Hepatocyte (in vitro differentiated cells): ENCODE data around the gene CMSS1. TPM values are rescaled to one million over a fixed set of nuclear protein-coding genes. Genes with fewer than 3 reads are reported as not detected.

Experiments used
- DNase-seq: peaks from one replicate; pipeline ENCODE4 v3.0.0-alpha.2; 2016; ENCODE audit warnings: low spot score
- H2AFZ ChIP-seq: fragments of 200-600 bp; sonication (generic); 2 replicates; pipeline ENCODE4 v1.6.0; 2016; ENCODE audit warnings: antibody characterized with exemption, mild to moderate bottlenecking
- H3K27ac ChIP-seq: fragments of 200-600 bp; sonication (generic); 2 replicates; pipeline ENCODE4 v1.5.1; 2016; ENCODE audit warnings: mild to moderate bottlenecking
- H3K27me3 ChIP-seq: fragments of 200-600 bp; sonication (generic); 2 replicates; pipeline ENCODE4 v1.6.1; 2016
- H3K36me3 ChIP-seq: fragments of 200-600 bp; sonication (generic); replicated peaks from 2 replicates; pipeline ENCODE4 v1.5.1; 2016; ENCODE audit warnings: low read depth; ENCODE audit not compliant: insufficient read depth
- H3K4me1 ChIP-seq: fragments of 200-600 bp; sonication (generic); 2 replicates; pipeline ENCODE4 v1.5.1; 2016; ENCODE audit warnings: mild to moderate bottlenecking, moderate library complexity; ENCODE audit not compliant: insufficient read depth
- H3K4me2 ChIP-seq: fragments of 200-600 bp; sonication (generic); 2 replicates; pipeline ENCODE4 v1.6.0; 2016
- H3K4me3 ChIP-seq: fragments of 200-600 bp; sonication (generic); 2 replicates; pipeline ENCODE4 v1.5.1; 2016; ENCODE audit warnings: mild to moderate bottlenecking
- H3K79me2 ChIP-seq: fragments of 200-600 bp; sonication (generic); 2 replicates; pipeline ENCODE4 v1.6.0; 2017; ENCODE audit warnings: mild to moderate bottlenecking
- H3K9me2 ChIP-seq: fragments of 200-600 bp; sonication (generic); replicated peaks from 2 replicates; pipeline ENCODE4 v1.6.0; 2017; ENCODE audit warnings: mild to moderate bottlenecking; ENCODE audit not compliant: insufficient read depth
- H3K9me3 ChIP-seq: fragments of 200-600 bp; sonication (generic); 2 replicates; pipeline ENCODE4 v1.5.1; 2016; ENCODE audit warnings: low read depth, mild to moderate bottlenecking
- H4K20me1 ChIP-seq: fragments of 200-600 bp; sonication (generic); 2 replicates; pipeline ENCODE4 v1.6.0; 2016; ENCODE audit warnings: mild to moderate bottlenecking; ENCODE audit not compliant: insufficient read depth, poor library complexity, severe bottlenecking
- EZH2 ChIP-seq: fragments of 200-600 bp; sonication (generic); IDR thresholded peaks from 2 replicates; pipeline ENCODE4 v1.6.1; 2016; ENCODE audit warnings: antibody characterized with exemption, mild to moderate bottlenecking, borderline replicate concordance
- EZH2phosphoT487 ChIP-seq: fragments of 200-600 bp; sonication (generic); IDR thresholded peaks from one replicate; pipeline ENCODE4 v1.6.1; 2018; ENCODE audit warnings: antibody characterized with exemption, mild to moderate bottlenecking, low read depth, moderate library complexity; ENCODE audit not compliant: unreplicated experiment, severe bottlenecking
- WGBS: methylation state at CpG from one replicate; pipeline ENCODE4 v1.1.6; 2016; ENCODE audit warnings: low lambda C conversion rate; ENCODE audit errors: missing lambda C conversion rate; 5-methylcytosine and 5-hydroxymethylcytosine counted together
- polyA plus RNA-seq: library from polyadenylated mRNA; unstranded; fragments of >200 nt; fragmentation: Nextera tagmentation; extraction: Ambion mirVana; gene quantifications from 2 replicates; pipeline ENCODE4 v1.2.1, GENCODE V29; 2016
- total RNA-seq: library from RNA; depleted of rRNA; stranded (reverse); fragments of >200 nt; gene quantifications from 2 replicates; pipeline ENCODE4 v1.2.3, GENCODE V29; 2014
- TF ChIP-seq, protein P1 (sequence below): fragments of 200-600 bp; sonication (generic); IDR thresholded peaks from 2 replicates; pipeline ENCODE4 v1.5.1; 2016; ENCODE audit warnings: antibody characterized with exemption, mild to moderate bottlenecking; ENCODE audit not compliant: poor library complexity

CMSS1 gene
- total and polyA plus RNA-seq, 2 experiments from 2014 or later: 11.8 to 17.0 TPM

DNA sequence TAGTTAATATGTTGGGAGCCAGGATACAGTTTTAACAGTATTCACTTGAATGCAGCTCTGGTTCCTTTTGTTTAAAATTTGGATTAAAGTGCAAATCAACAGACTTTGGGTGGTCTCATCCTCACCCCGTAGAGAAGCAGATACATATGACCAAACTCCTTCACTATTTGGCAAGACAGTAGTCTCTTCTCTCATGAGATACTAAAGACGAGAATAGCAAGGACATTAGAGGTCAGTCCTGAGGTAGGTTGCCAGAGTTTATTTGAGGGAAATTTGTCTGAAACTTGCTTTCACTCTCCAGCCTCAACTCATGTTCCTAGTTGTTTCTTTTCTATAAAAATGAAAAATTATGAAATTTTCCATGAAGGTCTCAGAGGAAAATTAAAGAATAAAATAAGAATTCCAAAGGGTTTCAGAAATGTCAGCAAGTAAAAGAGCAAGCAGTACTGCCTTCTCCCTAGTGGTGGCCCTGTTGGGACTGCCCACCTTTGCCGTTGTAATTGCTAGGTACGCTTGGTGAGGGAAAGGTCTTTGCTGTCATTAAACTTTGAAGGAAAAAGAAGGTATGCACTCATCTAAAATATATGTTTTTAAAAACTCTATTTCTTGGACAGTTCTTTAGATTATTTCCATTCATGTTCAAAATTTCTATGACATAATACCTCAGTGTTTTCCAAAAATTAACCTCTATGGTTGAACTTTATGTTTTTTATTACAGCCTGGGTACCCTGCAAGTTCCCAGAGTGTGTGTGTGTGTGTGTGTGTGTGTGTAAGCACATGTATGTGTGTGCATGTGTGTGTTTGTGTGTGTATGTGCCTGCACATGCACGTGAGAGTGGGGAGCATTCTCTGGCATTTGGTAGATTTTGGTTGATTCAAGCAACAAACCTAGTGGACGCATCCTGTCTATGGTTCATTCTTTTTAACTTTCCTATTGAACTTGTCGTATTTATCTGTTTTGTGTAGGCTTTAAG lies 111.4 kb downstream of the CMSS1 start:
- Histone ChIP-seq H3K4me2 (no peak overlapping the region), H3K9me3 (no peaks in the 10 kb centered on the region), H2AFZ (no peak overlapping the region), H3K4me3 (no peak overlapping the region), H4K20me1 (no peaks in the 10 kb centered on the region), H3K9me2 (no peaks in the 10 kb centered on the region), H3K36me3 (no peaks in the 10 kb centered on the region), H3K79me2 (no peaks in the 10 kb centered on the region), H3K27me3 (no peaks in the 10 kb centered on the region), H3K27ac (peak overlapping the region; percentile 64), H3K4me1 (peaks cover 32% of the 10 kb centered on the region)
- TF ChIP-seq EZH2phosphoT487 (no peak), EZH2 (no peak)
- TF ChIP-seq, protein P1, sequence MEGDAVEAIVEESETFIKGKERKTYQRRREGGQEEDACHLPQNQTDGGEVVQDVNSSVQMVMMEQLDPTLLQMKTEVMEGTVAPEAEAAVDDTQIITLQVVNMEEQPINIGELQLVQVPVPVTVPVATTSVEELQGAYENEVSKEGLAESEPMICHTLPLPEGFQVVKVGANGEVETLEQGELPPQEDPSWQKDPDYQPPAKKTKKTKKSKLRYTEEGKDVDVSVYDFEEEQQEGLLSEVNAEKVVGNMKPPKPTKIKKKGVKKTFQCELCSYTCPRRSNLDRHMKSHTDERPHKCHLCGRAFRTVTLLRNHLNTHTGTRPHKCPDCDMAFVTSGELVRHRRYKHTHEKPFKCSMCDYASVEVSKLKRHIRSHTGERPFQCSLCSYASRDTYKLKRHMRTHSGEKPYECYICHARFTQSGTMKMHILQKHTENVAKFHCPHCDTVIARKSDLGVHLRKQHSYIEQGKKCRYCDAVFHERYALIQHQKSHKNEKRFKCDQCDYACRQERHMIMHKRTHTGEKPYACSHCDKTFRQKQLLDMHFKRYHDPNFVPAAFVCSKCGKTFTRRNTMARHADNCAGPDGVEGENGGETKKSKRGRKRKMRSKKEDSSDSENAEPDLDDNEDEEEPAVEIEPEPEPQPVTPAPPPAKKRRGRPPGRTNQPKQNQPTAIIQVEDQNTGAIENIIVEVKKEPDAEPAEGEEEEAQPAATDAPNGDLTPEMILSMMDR: peak; percentile 12
- no peak for DNase-seq
- 71% methylated on average over 7 of the region's 7 CpGs for WGBS

DNA sequence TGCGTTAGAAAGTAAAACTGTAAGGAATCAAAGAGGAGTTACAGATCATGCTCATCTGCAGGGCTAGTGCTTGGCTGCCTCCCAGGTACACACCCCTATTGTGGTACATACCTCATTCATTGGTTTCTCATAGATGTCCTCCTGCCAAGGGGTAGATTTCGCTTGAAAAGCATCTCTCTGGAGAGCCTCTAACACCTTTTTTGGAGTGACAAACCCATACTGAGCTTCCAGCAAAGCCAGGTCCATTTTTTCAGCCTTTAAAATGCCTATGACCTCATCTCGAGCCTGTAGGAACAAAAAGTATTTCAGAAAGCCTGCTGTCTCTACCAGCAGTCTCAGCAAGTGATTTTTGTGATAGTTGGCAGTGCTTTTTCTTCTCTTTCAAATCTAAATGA lies 112.1 kb downstream of the CMSS1 start:
- H2AFZ ChIP-seq: no peak overlapping the region
- WGBS: 59% methylated on average over 3 of the region's 3 CpGs
- TF ChIP-seq, protein P1: no peak
- TF ChIP-seq EZH2phosphoT487: no peak
- no peak for TF ChIP-seq EZH2
- H3K4me1 ChIP-seq: peaks cover 32% of the 10 kb centered on the region
- no peak overlapping the region for H3K4me2 ChIP-seq
- no peaks in the 10 kb centered on the region for H3K9me2 ChIP-seq
- H3K27ac ChIP-seq: peak overlapping the region; percentile 64
- no peaks in the 10 kb centered on the region for H3K36me3 ChIP-seq
- DNase-seq: peak; percentile 35
- no peak overlapping the region for H3K4me3 ChIP-seq
- no peaks in the 10 kb centered on the region for H3K27me3 ChIP-seq
- H3K79me2 ChIP-seq: no peaks in the 10 kb centered on the region
- no peaks in the 10 kb centered on the region for H3K9me3 ChIP-seq
- H4K20me1 ChIP-seq: no peaks in the 10 kb centered on the region

DNA sequence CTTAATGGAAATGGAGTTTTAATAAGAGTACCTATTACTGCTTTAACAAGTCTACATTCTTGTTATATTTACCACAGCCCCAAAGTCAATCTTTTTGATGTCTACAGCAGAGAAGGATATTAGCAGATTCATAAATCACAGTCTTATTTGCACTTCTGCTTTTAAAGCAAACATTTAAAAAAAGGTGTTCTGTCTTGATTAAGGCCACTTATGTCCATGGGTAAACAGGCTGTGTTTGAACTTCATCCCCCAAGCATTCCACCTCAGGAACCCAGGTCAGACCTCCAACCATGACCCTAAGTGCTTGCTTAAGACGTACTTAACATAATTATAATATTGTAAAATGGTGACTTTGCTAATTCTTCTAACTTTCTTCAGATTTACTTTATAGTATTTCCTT lies 113.4 kb downstream of the CMSS1 start:
- no peak for DNase-seq

More for the DNA sequence above, 113.4 kb downstream of the CMSS1 start:
- no peak overlapping the region for H3K4me3 ChIP-seq
- H4K20me1 ChIP-seq: no peaks in the 10 kb centered on the region
- TF ChIP-seq EZH2 (no peak), EZH2phosphoT487 (no peak)
- TF ChIP-seq, protein P1: no peak
- no peaks in the 10 kb centered on the region for H3K9me2 ChIP-seq
- H2AFZ ChIP-seq: no peak overlapping the region
- H3K9me3 ChIP-seq: no peaks in the 10 kb centered on the region
- H3K4me2 ChIP-seq: no peak overlapping the region
- 30% methylated on average over 1 of the region's 1 CpG for WGBS
- H3K27me3 ChIP-seq: no peaks in the 10 kb centered on the region
- H3K79me2 ChIP-seq: no peaks in the 10 kb centered on the region
- peak overlapping the region; percentile 64 for H3K27ac ChIP-seq
- peaks cover 27% of the 10 kb centered on the region for H3K4me1 ChIP-seq
- H3K36me3 ChIP-seq: no peaks in the 10 kb centered on the region
